Renal cortex interstitium (tissue), 15 donors: Measurements from ENCODE around the gene EPB41L1. TPM values are rescaled to one million over a fixed set of nuclear protein-coding genes. Genes with fewer than 3 reads are reported as not detected.
A peak's percentile ranks its signal among the peaks of the same experiment; 100 is the strongest.

Source experiments
- DNase-seq, 11 donors: peaks; one replicate each; pipeline ENCODE4 v3.0.0-alpha.2; 2013; ENCODE audit warnings: low read depth in 9 of 11, low spot score in 4 of 11; ENCODE audit errors: extremely low read depth in 1 of 11
- long read RNA-seq, 16 experiments: transcript quantifications; one replicate each; lab custom pipeline, GENCODE V29; 2026
- polyA plus RNA-seq, 3 donors: library from polyadenylated mRNA; unstranded; fragments of 120-200 nt; gene quantifications; one replicate each; pipeline ENCODE4 v1.2.1, GENCODE V29; 2013; ENCODE audit not compliant: insufficient read length in 3 of 3

The EPB41L1 gene
- polyA plus RNA-seq = 10 to 100 TPM; 53.2 to 68.1 (median 62.4) TPM
- long read RNA-seq, donor 1, partial matches to known transcripts = 0 of 1 reads
- long read RNA-seq, donor 1, other reads (novel, unspliced or antisense) = 0 of 1 reads
- long read RNA-seq, donor 2 = 0 reads
- long read RNA-seq, donor 3 = 0 reads
- long read RNA-seq, donor 4, partial matches to known transcripts = 9 of 9 reads
- long read RNA-seq, donor 4, other reads (novel, unspliced or antisense) = 0 of 9 reads
- long read RNA-seq, donor 5, partial matches to known transcripts = 19 of 19 reads
- long read RNA-seq, donor 5, other reads (novel, unspliced or antisense) = 0 of 19 reads
- long read RNA-seq, donor 6, partial matches to known transcripts = 13 of 13 reads
- long read RNA-seq, donor 6, other reads (novel, unspliced or antisense) = 0 of 13 reads
- long read RNA-seq, donor 7 = 0 reads
- long read RNA-seq, donor 8 = 0 reads
- long read RNA-seq, donor 9 = 0 reads
- long read RNA-seq, donor 10, full-length matches to known transcripts = 1 of 1 reads
- long read RNA-seq, donor 10, partial matches to known transcripts = 0 of 1 reads
- long read RNA-seq, donor 10, other reads (novel, unspliced or antisense) = 0 of 1 reads
- long read RNA-seq, donor 11 = 0 reads
- long read RNA-seq, donor 12 = 0 reads
- long read RNA-seq, donor 13, partial matches to known transcripts = 6 of 6 reads
- long read RNA-seq, donor 13, other reads (novel, unspliced or antisense) = 0 of 6 reads
- long read RNA-seq, donor 14, partial matches to known transcripts = 526 of 526 reads
- long read RNA-seq, donor 14, other reads (novel, unspliced or antisense) = 0 of 526 reads
- long read RNA-seq, donor 15 = 0 reads
- long read RNA-seq, donor 16, partial matches to known transcripts = 16 of 16 reads
- long read RNA-seq, donor 16, other reads (novel, unspliced or antisense) = 0 of 16 reads

- DNase-seq = no peak
Measured at GRCh38 chr20:36154700-36155628, at the start of gene EPB41L1. EPB41L1 (plus strand) TSS chr20:36154740; CDS start chr20:36173778, 19,038 bp downstream.

DNA sequence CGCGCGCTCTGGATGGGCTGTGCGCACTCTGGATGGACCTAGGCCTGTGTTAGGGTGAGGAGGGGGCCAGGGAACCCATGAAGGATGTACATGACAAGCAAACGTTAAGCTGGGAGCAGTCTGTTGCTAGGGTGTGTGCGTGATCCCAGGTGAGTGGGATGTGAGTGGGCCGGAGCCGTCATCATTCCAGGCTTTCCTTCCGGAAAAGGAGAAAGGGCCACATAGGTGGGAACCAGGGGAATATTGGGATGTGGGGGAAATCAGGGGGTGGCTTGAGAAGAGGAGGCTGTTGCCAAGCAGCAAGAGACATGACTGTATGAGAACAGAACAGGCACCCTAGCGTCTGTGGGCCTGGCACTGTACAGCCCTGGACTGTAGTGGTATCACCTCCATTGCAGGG is 49.7 kb upstream of the EPB41L1 start:
- no peak for DNase-seq

- peak in 5 of 11 donors; percentile 30 to 83 (median 52) for DNase-seq
Measured at GRCh38 chr20:36105711-36106226, 48.8 kb upstream of the EPB41L1 start.

DNA sequence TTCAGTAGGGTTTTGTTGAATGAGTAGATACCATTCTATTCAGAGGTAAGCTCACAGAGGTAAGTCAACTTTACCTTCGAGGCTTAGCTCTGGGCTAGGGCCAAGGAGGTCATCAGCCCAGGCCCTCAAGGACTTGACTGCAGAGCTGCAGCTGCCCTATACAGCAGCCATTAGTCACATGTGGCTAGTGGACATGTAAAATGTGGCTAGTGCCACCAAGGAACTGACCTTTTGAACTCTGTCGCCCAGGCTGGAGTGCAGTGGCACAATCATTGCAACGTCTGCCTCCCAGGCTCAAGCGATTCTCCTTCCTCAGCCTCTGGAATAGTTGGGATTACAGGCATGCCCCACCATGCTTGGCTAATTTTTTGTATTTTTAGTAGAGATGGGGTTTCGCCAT is 47.9 kb upstream of the EPB41L1 start:
- DNase-seq = no peak

DNA sequence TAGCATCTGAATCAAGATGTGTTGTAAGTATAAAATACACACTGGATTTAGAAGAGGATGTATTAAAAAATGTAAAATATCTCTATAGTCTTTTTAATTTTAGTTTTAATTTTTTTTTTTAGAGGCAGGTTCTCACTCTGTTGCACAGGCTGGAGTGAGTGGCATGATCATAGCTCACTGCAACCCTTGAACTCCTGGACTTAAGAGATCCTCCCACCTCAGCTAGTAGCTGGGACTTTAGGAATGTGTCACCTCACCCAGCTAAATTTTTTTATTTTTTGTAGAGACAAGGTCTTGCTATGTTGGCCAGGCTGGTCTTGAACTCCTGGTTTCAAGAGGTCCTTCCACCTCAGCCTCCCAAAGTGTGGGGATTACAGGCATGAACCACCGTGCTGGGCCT is 46.7 kb upstream of the EPB41L1 start:
- DNase-seq = no peak

GRCh38 chr20:36109251-36109947 is 45.1 kb upstream of the EPB41L1 start:
- no peak for DNase-seq

DNA sequence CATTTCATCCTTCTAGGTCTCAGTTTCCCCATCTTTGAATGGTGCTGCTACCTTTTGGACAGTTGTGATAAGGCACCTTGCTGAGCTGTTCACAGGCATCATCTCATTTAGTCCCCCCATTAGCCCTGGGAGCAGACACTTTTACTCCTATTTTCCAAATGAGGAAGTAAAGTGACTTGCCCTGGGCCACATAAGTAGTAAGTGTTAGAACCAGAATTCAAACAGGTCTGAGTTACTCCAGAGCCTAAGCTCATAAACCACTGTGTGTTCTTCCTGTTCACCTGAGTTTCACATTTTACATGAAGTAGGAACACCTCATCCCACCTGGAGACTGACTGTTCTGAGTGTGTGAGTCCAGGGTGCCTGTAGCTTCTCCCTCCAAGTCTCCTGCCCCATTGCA is 43.5 kb upstream of the EPB41L1 start:
- no peak for DNase-seq

GRCh38 chr20:36112112-36112511 is 42.4 kb upstream of the EPB41L1 start:
- DNase-seq = peak in 2 of 11 donors; percentile 42 to 58

DNA sequence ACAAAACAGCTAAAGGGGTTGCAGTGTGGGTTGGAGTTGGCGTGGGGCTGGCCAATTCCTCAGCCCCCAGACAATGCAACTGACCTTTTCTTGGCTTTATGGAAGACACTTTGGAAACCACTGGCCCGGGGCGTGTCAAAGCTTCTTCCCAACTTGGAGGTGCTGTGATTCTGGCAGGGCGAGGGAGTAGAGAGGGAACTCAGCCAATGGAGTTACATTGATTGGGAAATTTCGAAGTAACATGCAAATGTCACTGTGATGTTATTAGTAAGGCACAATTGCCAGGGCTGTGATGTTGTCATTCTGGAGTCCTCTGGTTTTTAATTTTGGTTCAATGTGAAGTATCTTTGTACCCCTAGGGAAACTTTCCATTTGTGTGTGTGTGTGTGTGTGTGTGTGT is 41.5 kb upstream of the EPB41L1 start:
- no peak for DNase-seq

- DNase-seq = no peak
Measured at GRCh38 chr20:36113566-36114250, 40.8 kb upstream of the EPB41L1 start.

GRCh38 chr20:36114707-36115106 is 39.8 kb upstream of the EPB41L1 start:
- DNase-seq = no peak

DNA sequence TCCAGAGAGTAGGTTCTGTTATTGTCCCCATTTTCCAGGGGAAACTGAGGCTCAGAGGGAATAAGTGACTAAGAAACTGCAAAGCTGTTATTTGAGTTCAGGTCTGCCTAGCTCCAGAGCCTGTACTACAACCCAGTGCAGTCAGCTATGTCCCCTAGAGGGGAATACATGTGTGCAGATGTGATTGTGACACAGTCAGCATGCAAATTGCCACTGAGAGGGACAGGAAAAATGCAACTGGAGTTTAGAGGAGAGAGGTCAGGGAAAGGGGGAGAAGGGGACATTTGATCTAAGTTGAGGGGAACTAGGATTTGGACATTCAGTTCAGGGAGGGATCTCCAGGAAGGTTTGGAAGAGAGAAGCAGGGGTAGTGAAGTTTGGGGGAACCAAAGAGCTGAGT is 38.6 kb upstream of the EPB41L1 start:
- DNase-seq = no peak

DNA sequence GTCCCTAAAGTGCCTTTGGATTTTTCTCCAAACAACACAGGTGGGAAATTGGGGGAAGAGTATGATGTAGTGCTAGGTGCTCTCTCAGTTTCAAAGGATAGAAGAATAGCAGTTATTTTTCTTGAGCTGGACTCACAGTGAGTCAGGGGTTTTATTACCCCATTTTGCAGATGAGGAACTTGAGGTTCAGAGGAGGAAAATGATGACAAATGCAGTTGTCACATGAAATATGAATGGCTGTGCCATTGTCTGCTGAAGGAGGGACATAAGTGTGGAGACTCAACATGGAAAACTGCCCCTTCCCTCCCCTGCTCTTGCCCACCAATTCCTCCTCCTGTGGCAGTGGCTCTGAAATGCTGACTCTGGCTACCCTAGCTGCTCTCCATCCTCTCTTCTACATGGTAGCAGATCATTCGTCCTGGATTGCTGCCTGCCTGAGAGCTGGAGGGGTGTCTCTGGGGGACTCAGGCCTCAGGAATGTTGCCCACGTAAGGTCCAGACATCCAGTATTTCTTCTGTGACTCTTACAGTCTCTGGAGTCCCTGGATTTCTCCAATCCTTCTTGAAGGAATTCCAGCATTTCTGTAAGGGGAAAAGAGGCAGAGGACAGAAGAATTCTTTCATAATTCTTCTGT is 37.6 kb upstream of the EPB41L1 start:
- DNase-seq = no peak

- DNase-seq = no peak
Measured at GRCh38 chr20:36117638-36118037, 36.9 kb upstream of the EPB41L1 start.

- DNase-seq = no peak
Measured at GRCh38 chr20:36118371-36118770, 36.2 kb upstream of the EPB41L1 start.

- no peak for DNase-seq
Measured at GRCh38 chr20:36119537-36119936, 35.0 kb upstream of the EPB41L1 start.

GRCh38 chr20:36120241-36120640 is 34.3 kb upstream of the EPB41L1 start:
- no peak for DNase-seq
